Right atrium auricular region (tissue), 2 donors: ENCODE measurements around the gene ULK4. TPM values are rescaled to one million over a fixed set of nuclear protein-coding genes. Genes with fewer than 3 reads are reported as not detected.

Experiments used
- DNase-seq: peaks from one replicate; pipeline ENCODE4 v3.0.0-alpha.2; 2019; ENCODE audit warnings: low spot score
- H3K27ac ChIP-seq, 2 donors: fragments of 200-600 bp; sonication (generic); 1 replicate in 1 of 2; 2 replicates in 1 of 2; pipeline ENCODE4 v1.5.1; 2016 to 2019
- H3K27me3 ChIP-seq, 2 donors: fragments of 200-600 bp; sonication (generic); one replicate each; pipeline versions ENCODE4 v1.5.1 to v1.6.0; 2017 to 2019
- H3K36me3 ChIP-seq: fragments of 200-600 bp; sonication (generic); one replicate; pipeline ENCODE4 v1.5.1; 2016
- H3K4me1 ChIP-seq, 2 donors: fragments of 200-600 bp; sonication (generic); one replicate each; pipeline versions ENCODE4 v1.5.1 to v1.6.0; 2017 to 2019
- H3K4me3 ChIP-seq, 2 donors: fragments of 200-600 bp; sonication (generic); 1 replicate in 1 of 2; 2 replicates in 1 of 2; pipeline ENCODE4 v1.5.1; 2017 to 2019; ENCODE audit warnings: mild to moderate bottlenecking in 1 of 2, moderate library complexity in 1 of 2
- H3K9me3 ChIP-seq, 2 donors: fragments of 200-600 bp; sonication (generic); one replicate each; pipeline ENCODE4 v1.5.1; 2019
- total RNA-seq, 2 donors: library from RNA; depleted of rRNA; stranded (reverse); fragments of >200 nt; gene quantifications; one replicate each; pipeline ENCODE4 v1.1.0, GENCODE V29; 2016
- TF ChIP-seq, protein P1 (sequence below), 2 donors: fragments of 200-600 bp; sonication (generic); IDR thresholded peaks; one replicate each; pipeline ENCODE4 v1.5.1; 2019; ENCODE audit warnings: antibody characterized with exemption in 2 of 2

ULK4 gene
- total RNA-seq, 2 donors from 2014 or later: 7.1 to 10.1 TPM

DNA sequence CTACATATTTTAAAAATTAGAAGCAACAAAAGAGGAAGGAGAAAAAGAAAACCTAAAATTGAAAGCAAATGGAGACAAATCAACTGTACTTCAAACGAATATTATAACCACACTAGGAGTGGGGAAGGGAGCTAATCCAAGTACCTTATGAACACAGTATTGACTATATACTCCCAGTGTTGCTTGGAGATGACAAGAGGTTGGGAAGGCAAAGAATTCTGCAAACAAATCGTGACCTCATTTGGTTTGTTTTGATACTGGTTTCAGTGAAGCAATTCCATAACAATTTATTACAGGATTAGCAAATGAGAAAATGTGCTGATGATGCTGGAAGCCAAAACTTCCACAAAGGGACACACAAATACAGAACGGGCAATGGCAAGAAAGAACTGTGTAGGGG lies 268.1 kb downstream of the ULK4 start:
- Histone ChIP-seq H3K27me3 (no peaks in the 10 kb centered on the region), H3K27ac (no peak overlapping the region), H3K4me1 (no peaks in the 10 kb centered on the region), H3K36me3 (no peaks in the 10 kb centered on the region), H3K9me3 (no peaks in the 10 kb centered on the region), H3K4me3 (no peak overlapping the region)
- TF ChIP-seq, protein P1, sequence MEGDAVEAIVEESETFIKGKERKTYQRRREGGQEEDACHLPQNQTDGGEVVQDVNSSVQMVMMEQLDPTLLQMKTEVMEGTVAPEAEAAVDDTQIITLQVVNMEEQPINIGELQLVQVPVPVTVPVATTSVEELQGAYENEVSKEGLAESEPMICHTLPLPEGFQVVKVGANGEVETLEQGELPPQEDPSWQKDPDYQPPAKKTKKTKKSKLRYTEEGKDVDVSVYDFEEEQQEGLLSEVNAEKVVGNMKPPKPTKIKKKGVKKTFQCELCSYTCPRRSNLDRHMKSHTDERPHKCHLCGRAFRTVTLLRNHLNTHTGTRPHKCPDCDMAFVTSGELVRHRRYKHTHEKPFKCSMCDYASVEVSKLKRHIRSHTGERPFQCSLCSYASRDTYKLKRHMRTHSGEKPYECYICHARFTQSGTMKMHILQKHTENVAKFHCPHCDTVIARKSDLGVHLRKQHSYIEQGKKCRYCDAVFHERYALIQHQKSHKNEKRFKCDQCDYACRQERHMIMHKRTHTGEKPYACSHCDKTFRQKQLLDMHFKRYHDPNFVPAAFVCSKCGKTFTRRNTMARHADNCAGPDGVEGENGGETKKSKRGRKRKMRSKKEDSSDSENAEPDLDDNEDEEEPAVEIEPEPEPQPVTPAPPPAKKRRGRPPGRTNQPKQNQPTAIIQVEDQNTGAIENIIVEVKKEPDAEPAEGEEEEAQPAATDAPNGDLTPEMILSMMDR (IDR thresholded peaks at IDR 0.05): no peak
- no peak for DNase-seq

GRCh38 chr3:41690766-41691563 lies 270.9 kb downstream of the ULK4 start:
- no peak for DNase-seq

GRCh38 chr3:41688595-41689380 lies 273.1 kb downstream of the ULK4 start:
- H3K36me3 ChIP-seq: no peaks in the 10 kb centered on the region
- DNase-seq: no peak
- peaks cover 0 to 3% of the 10 kb centered on the region in 2 donors for H3K4me1 ChIP-seq
- H3K27ac ChIP-seq: no peak overlapping the region
- no peaks in the 10 kb centered on the region for H3K27me3 ChIP-seq
- no peaks in the 10 kb centered on the region for H3K9me3 ChIP-seq
- TF ChIP-seq, protein P1 (IDR thresholded peaks at IDR 0.05): no peak
- H3K4me3 ChIP-seq: no peak overlapping the region

More at GRCh38 chr3:41690766-41691563, 270.9 kb downstream of the ULK4 start:
- TF ChIP-seq, protein P1 (IDR thresholded peaks at IDR 0.05): no peak
- Histone ChIP-seq H3K9me3 (no peaks in the 10 kb centered on the region), H3K4me1 (no peaks in the 10 kb centered on the region), H3K27me3 (no peaks in the 10 kb centered on the region), H3K27ac (no peak overlapping the region), H3K4me3 (no peak overlapping the region), H3K36me3 (no peaks in the 10 kb centered on the region)

DNA sequence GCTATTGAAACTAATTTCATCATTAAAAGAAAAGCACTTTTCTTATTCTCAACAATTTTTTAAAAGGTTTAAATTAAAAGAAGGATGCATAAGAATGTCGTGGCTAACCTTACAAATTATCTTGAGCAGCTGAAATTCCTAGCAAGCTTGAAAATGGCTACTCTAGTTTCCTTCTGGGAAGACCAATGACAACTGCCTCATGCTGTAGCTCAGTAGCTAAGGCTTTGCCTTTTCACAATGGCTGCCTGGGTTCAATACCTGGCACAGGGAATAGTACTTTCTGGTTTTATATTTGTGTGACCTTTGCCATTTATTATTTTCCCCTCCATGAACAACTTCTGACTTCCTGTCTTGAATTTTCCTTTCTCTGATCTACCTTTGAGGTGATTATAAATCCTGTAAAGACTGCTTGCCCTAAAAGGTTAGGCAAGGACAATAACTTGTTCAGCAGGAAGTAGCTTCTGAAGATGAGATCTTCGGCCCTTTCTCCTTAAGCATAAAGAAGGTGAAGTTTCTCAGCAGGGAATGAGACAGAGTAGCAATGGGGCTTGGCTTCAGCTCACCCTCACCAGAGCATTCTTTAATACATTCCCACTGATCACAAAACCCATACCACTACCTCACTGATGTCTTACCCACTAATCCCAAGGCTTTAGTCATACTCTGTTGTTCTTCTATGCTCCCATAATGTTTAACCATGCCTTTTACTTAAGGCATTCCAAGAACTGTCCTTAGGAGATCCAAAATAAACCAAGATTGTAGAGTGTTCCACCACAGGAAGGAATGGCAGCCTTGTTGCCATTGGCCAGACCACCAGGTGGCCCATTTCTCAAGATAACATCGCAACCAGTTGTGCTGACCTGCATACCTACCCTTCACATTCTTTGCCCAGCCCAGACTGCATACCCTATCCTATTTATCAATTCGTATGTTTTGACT lies 276.8 kb downstream of the ULK4 start:
- no peaks in the 10 kb centered on the region for H3K27me3 ChIP-seq
- TF ChIP-seq, protein P1 (IDR thresholded peaks at IDR 0.05): no peak
- no peaks in the 10 kb centered on the region for H3K9me3 ChIP-seq
- H3K4me3 ChIP-seq: no peak overlapping the region
- no peak for DNase-seq
- H3K27ac ChIP-seq: no peak overlapping the region
- no peaks in the 10 kb centered on the region for H3K36me3 ChIP-seq
- peaks cover 0 to 18% of the 10 kb centered on the region in 2 donors for H3K4me1 ChIP-seq

DNA sequence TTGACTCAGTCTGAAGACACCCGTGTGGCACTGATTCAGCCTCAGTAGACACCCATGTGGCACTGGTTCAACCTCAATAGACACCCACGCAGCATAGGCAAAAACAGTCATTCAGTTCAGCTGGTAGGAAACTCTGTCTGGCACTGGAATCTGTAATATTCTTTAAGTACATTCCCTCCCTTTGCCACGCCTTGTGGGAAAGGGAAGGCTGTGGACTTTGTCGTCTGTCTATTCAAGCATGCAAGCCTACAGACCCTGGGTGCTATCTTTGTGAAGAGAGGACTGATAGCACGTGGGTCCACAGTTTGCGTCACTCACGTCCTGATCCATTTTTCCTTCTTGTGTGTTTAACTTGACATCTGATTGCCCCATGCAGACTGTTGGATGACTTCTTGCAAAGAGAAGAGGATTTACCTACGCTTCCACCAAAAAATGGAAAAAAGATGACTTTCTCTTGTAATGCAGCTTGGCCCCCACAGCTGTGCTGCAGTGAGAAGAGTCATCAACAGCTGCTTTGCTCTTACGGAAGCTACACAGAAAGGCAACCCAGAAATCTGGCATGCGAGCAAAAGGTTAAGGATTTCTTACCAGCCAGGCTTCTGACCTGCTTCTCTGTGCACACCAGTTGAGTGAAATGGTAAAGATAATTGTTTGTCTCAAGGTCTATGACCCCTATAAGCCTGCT lies 278.1 kb downstream of the ULK4 start:
- no peaks in the 10 kb centered on the region for H3K27me3 ChIP-seq
- H3K4me1 ChIP-seq: peaks cover 0 to 18% of the 10 kb centered on the region in 2 donors
- no peak overlapping the region for H3K4me3 ChIP-seq
- no peak overlapping the region for H3K27ac ChIP-seq
- H3K9me3 ChIP-seq: no peaks in the 10 kb centered on the region
- TF ChIP-seq, protein P1 (IDR thresholded peaks at IDR 0.05): no peak
- no peak for DNase-seq
- H3K36me3 ChIP-seq: no peaks in the 10 kb centered on the region
